K562 (cell line): ENCODE measurements around the gene RDH14. TPM values are rescaled to one million over a fixed set of nuclear protein-coding genes. Genes with fewer than 3 reads are reported as not detected.

ENCODE experiments used
- ATAC-seq: fragments of 200-7000 bp; cut with Tn5 transposase; 3 replicates; pipeline ENCODE4 v1.9.1; 2020; ENCODE audit warnings: moderate library complexity
- BruUV-seq: library from RNA; stranded (reverse); fragments of 400-500 nt; replicated peaks from 2 replicates; lab custom pipeline; 2021; lab: Mats Ljungman, UMichigan
- CTCF ChIA-PET: fragments of 300-600 bp; formaldehyde crosslinking; extraction: SDS; loops from one replicate; lab custom pipeline; 2021; ENCODE audit warnings: low intra/inter-chr PET ratio; lab: Yijun Ruan, JAX
- POLR2A ChIA-PET: fragments of 300-600, 350-650 bp; sonication (Branson Sonifier 250); formaldehyde crosslinking; extraction: SDS; loops from one replicate; lab custom pipeline; 2021; ENCODE audit warnings: antibody characterized with exemption, inconsistent platforms; lab: Yijun Ruan, JAX
- DNase-seq, 4 experiments: peaks; one replicate each; pipeline versions ENCODE4 v3.0.0 to v3.0.0-alpha.2; 2011 to 2018; ENCODE audit warnings: low spot score in 3 of 4, mixed read lengths in 3 of 4; ENCODE audit errors: extremely low read depth in 1 of 4
- FAIRE-seq: peaks from 2 replicates; lab custom pipeline; 2011; peaks lifted over from hg19 to GRCh38; lab: Jason Lieb, UNC
- H2AFZ ChIP-seq: 2 replicates; pipeline ENCODE4 v1.6.0; 2011; ENCODE audit warnings: low read depth, low read length, control low read depth, inconsistent platforms
- H3K27ac ChIP-seq: fragments of 200-600 bp; 3 replicates; pipeline ENCODE4 v1.8.0; 2011; ENCODE audit warnings: low read depth, mild to moderate bottlenecking, control low read depth, inconsistent platforms, low read length, moderate library complexity, mixed read lengths; ENCODE audit errors: extremely low read depth
- H3K27me3 ChIP-seq, 2 experiments: fragments of 300-600 bp in 1 of 2; 2 replicates in 1 of 2; 3 replicates in 1 of 2; pipeline versions ENCODE4 v1.6.0 to v1.8.0; 2011; ENCODE audit warnings: inconsistent platforms in 2 of 2, low read length in 2 of 2, mild to moderate bottlenecking in 1 of 2, mixed read lengths in 1 of 2, moderate library complexity in 1 of 2; ENCODE audit not compliant: control insufficient read depth in 2 of 2, insufficient read depth in 2 of 2
- H3K36me3 ChIP-seq: fragments of 300-600 bp; 3 replicates; pipeline ENCODE4 v1.8.0; 2011; ENCODE audit warnings: mild to moderate bottlenecking, low read length, inconsistent platforms; ENCODE audit not compliant: control insufficient read depth, insufficient read depth
- H3K4me1 ChIP-seq, 2 experiments: fragments of 200-600 bp in 1 of 2; replicated peaks in 1 of 2; 2 replicates in 1 of 2; 3 replicates in 1 of 2; pipeline versions ENCODE4 v1.5.1 to v1.8.0; 2011; ENCODE audit warnings: inconsistent platforms in 2 of 2, low read length in 2 of 2, mild to moderate bottlenecking in 1 of 2, mixed read lengths in 1 of 2, moderate library complexity in 1 of 2; ENCODE audit not compliant: control insufficient read depth in 2 of 2, insufficient read depth in 2 of 2
- H3K4me2 ChIP-seq: 2 replicates; pipeline ENCODE4 v1.6.1; 2011; ENCODE audit warnings: low read length, control low read depth, inconsistent platforms, mixed read lengths; ENCODE audit not compliant: insufficient read depth
- H3K4me3 ChIP-seq: fragments of 200-600 bp; sonication (generic), shearing (Covaris generic); 2 replicates; pipeline ENCODE4 v1.5.1; 2016; ENCODE audit warnings: control low read depth, inconsistent platforms
- H3K79me2 ChIP-seq: fragments of 200-600 bp; 3 replicates; pipeline ENCODE4 v1.8.0; 2011; ENCODE audit warnings: low read length, inconsistent platforms; ENCODE audit not compliant: control insufficient read depth, insufficient read depth
- H3K9ac ChIP-seq, 2 experiments: 2 replicates each; pipeline versions ENCODE4 v1.6.0 to v1.6.1; 2011; ENCODE audit warnings: low read depth in 2 of 2, low read length in 2 of 2, control low read depth in 1 of 2, inconsistent platforms in 1 of 2, mild to moderate bottlenecking in 1 of 2, mixed read lengths in 1 of 2; ENCODE audit not compliant: insufficient read depth in 1 of 2
- H3K9me1 ChIP-seq: one replicate; pipeline ENCODE4 v1.6.0; 2011; ENCODE audit warnings: inconsistent platforms, mild to moderate bottlenecking, low read length, moderate library complexity; ENCODE audit not compliant: control insufficient read depth, insufficient read depth
- H3K9me3 ChIP-seq: replicated peaks from 2 replicates; pipeline ENCODE4 v1.5.1; 2011; ENCODE audit warnings: low read depth, low read length, inconsistent platforms; ENCODE audit not compliant: control insufficient read depth, insufficient read depth
- H4K20me1 ChIP-seq: replicated peaks from 2 replicates; pipeline ENCODE4 v1.6.1; 2011; ENCODE audit warnings: low read length, inconsistent platforms, mixed read lengths; ENCODE audit not compliant: control insufficient read depth, insufficient read depth
- BCL6 ChIP-seq: fragments of 250-450 bp; sonication (Bioruptor Pico); IDR thresholded peaks from 2 replicates; pipeline ENCODE4 v1.4.0; 2020
- KHSRP ChIP-seq: fragments of 450-650 bp; IDR thresholded peaks from 2 replicates; pipeline ENCODE4 v1.6.1; 2017
- KLF1 ChIP-seq: fragments of 450-650 bp; IDR thresholded peaks from 2 replicates; pipeline ENCODE4 v1.6.1; 2016; ENCODE audit warnings: missing genetic modification characterization, missing compliant biosample characterization
- MCM2 ChIP-seq: fragments of 450-650 bp; IDR thresholded peaks from 2 replicates; pipeline ENCODE4 v1.6.1; 2017; ENCODE audit warnings: low read depth, mild to moderate bottlenecking
- NEUROD1 ChIP-seq: fragments of 150-350 bp; IDR thresholded peaks from 2 replicates; pipeline ENCODE4 v1.6.1; 2014; ENCODE audit warnings: borderline replicate concordance, low read length, low read depth; ENCODE audit not compliant: partially characterized antibody
- NFE2L1 ChIP-seq: fragments of 450-650 bp; IDR thresholded peaks from 2 replicates; pipeline ENCODE4 v1.6.1; 2016; ENCODE audit warnings: missing genetic modification characterization, low read depth, mild to moderate bottlenecking, missing compliant biosample characterization, moderate library complexity, borderline replicate concordance
- PHF8 ChIP-seq: fragments of 200-600 bp; sonication (generic); IDR thresholded peaks from 2 replicates; pipeline ENCODE4 v1.6.1; 2012; ENCODE audit warnings: mixed run types, mild to moderate bottlenecking, inconsistent platforms, low read length, moderate library complexity, borderline replicate concordance
- SRSF9 ChIP-seq: fragments of 200-400 bp; formaldehyde crosslinking; IDR thresholded peaks from 2 replicates; pipeline ENCODE4 v1.6.1; 2017; ENCODE audit warnings: low read depth, low read length, borderline replicate concordance
- TAF15 ChIP-seq: fragments of 200-400 bp; formaldehyde crosslinking; IDR thresholded peaks from 2 replicates; pipeline ENCODE4 v1.6.1; 2017; ENCODE audit warnings: mild to moderate bottlenecking, low read depth, low read length, moderate library complexity
- TCFL5 ChIP-seq: fragments of 250-450 bp; sonication (Bioruptor Pico); conservative IDR thresholded peaks from 2 replicates; pipeline ENCODE4 v1.6.1; 2021; ENCODE audit warnings: mild to moderate bottlenecking, moderate library complexity, matching md5 sums
- VEZF1 ChIP-seq: fragments of 200-800 bp; sonication (Bioruptor generic); IDR thresholded peaks from 2 replicates; pipeline ENCODE4 v1.6.1; 2017; ENCODE audit warnings: missing genetic modification characterization, missing compliant biosample characterization
- WGBS: fragments of 100-300 bp; shearing (Covaris generic); methylation state at CpG from one replicate; pipeline ENCODE4 v1.1.6; 2016; ENCODE audit warnings: low coverage, mixed read lengths; ENCODE audit not compliant: insufficient coverage; ENCODE audit errors: missing lambda C conversion rate; 5-methylcytosine and 5-hydroxymethylcytosine counted together
- in situ Hi-C: fragments of 300-500 bp; cut with MboI; formaldehyde crosslinking; loops from 4 replicates; pipeline ENCODE4 v1.15.0; 2018; ENCODE audit warnings: inconsistent platforms, mixed read lengths
- intact Hi-C: fragments of 100-400 bp; cut with micrococcal nuclease; formaldehyde crosslinking; loops from 2 replicates; pipeline ENCODE4 v1.14.2; 2022
- polyA plus RNA-seq, 8 experiments: library from polyadenylated mRNA; depleted of rRNA in 4 of 8; stranded (reverse) in 5 of 8; unstranded in 3 of 8; fragments of >200 nt; fragmentation: Nextera tagmentation in 2 of 8; fragmentation: Illumina TruSeq in 1 of 8; extraction: Ambion mirVana in 2 of 8; extraction: Trizol in 1 of 8; gene quantifications; 2 replicates each; pipeline versions ENCODE4 v1.2.1 to v1.2.3, GENCODE V29; 2011 to 2014; ENCODE audit warnings: inconsistent platforms in 1 of 8, missing spikeins in 1 of 8
- total RNA-seq, 7 experiments: library from RNA; depleted of rRNA in 6 of 7; stranded (reverse); fragments of >200 nt in 6 of 7; fragmentation: Illumina TruSeq in 2 of 7; extraction: Trizol in 2 of 7; gene quantifications; 2 replicates each; pipeline versions ENCODE4 v1.2.1 to v1.2.3, GENCODE V29; 2011 to 2021; ENCODE audit warnings: low replicate concordance in 1 of 7
- TF ChIP-seq, protein P1 (sequence below): fragments of 250-450 bp; sonication (Bioruptor Pico); IDR thresholded peaks from 2 replicates; pipeline ENCODE4 v1.4.0; 2020
- TF ChIP-seq, protein P2 (sequence below): sonication (generic); formaldehyde crosslinking; IDR thresholded peaks from 2 replicates; pipeline ENCODE4 v1.9.0; 2022; ENCODE audit warnings: mild to moderate bottlenecking, missing genetic modification reagents

Gene RDH14
- total and polyA plus RNA-seq, 9 of the 15 experiments (the other 6 are each of a cell fraction or from before 2014, with no cell fraction given), result 6.7 to 26.2 (median 20.9) TPM

DNA sequence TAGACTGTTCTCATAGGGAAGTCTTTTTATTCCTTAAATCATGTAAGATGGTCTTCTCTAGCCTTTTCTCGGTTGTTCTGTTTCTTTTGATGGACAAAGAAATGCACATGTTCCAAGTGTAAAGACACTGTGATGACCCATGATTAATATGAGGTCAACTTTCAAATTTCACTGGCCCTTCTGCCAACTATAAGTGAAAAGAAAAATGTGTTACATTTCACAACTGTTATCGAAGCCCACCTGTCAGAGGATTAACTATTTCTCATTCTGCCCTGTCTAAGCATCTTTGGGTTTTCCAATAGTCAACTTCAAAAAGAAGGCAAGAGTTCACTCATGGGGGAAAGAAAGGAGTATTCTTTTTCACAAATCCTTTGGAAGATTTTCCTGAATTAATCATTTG, 3.3 kb downstream of the RDH14 start:
- POLR2A ChIA-PET, result no interaction called here
- intact Hi-C loops (loop anchor here (10.0 kb wide), 1 partner anchor 1328 kb away; no protein-coding TSS in a partner anchor), in situ Hi-C loops (no loop called here)
- Histone ChIP-seq H3K79me2 (peaks cover 39% of the 10 kb centered on the region), H3K36me3 (peaks cover 11% of the 10 kb centered on the region), H3K4me1 (peaks cover 9 to 20% of the 10 kb centered on the region in 2 experiments; a peak in 3 of 5 replicates), H2AFZ (no peak overlapping the region), H3K4me2 (no peak overlapping the region), H3K4me3 (no peak overlapping the region), H4K20me1 (no peaks in the 10 kb centered on the region), H3K9ac (no peak overlapping the region), H3K9me1 (no peaks in the 10 kb centered on the region), H3K9me3 (no peaks in the 10 kb centered on the region), H3K27me3 (no peaks in the 10 kb centered on the region), H3K27ac (no peak overlapping the region)
- CTCF ChIA-PET, result no interaction called here
- ATAC-seq (no peak), FAIRE-seq (no peak), DNase-seq (no peak)
- WGBS, result 85% methylated on average over 2 of the region's 2 CpGs
- no peak for TF ChIP-seq MCM2
- no peak for TF ChIP-seq PHF8
- TF ChIP-seq, protein P1, sequence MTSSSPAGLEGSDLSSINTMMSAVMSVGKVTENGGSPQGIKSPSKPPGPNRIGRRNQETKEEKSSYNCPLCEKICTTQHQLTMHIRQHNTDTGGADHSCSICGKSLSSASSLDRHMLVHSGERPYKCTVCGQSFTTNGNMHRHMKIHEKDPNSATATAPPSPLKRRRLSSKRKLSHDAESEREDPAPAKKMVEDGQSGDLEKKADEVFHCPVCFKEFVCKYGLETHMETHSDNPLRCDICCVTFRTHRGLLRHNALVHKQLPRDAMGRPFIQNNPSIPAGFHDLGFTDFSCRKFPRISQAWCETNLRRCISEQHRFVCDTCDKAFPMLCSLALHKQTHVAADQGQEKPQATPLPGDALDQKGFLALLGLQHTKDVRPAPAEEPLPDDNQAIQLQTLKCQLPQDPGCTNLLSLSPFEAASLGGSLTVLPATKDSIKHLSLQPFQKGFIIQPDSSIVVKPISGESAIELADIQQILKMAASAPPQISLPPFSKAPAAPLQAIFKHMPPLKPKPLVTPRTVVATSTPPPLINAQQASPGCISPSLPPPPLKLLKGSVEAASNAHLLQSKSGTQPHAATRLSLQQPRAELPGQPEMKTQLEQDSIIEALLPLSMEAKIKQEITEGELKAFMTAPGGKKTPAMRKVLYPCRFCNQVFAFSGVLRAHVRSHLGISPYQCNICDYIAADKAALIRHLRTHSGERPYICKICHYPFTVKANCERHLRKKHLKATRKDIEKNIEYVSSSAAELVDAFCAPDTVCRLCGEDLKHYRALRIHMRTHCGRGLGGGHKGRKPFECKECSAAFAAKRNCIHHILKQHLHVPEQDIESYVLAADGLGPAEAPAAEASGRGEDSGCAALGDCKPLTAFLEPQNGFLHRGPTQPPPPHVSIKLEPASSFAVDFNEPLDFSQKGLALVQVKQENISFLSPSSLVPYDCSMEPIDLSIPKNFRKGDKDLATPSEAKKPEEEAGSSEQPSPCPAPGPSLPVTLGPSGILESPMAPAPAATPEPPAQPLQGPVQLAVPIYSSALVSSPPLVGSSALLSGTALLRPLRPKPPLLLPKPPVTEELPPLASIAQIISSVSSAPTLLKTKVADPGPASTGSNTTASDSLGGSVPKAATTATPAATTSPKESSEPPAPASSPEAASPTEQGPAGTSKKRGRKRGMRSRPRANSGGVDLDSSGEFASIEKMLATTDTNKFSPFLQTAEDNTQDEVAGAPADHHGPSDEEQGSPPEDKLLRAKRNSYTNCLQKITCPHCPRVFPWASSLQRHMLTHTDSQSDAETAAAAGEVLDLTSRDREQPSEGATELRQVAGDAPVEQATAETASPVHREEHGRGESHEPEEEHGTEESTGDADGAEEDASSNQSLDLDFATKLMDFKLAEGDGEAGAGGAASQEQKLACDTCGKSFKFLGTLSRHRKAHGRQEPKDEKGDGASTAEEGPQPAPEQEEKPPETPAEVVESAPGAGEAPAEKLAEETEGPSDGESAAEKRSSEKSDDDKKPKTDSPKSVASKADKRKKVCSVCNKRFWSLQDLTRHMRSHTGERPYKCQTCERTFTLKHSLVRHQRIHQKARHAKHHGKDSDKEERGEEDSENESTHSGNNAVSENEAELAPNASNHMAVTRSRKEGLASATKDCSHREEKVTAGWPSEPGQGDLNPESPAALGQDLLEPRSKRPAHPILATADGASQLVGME, result no peak
- TF ChIP-seq NFE2L1 (tag), result no peak
- no peak for TF ChIP-seq SRSF9
- no peak for TF ChIP-seq TAF15
- TF ChIP-seq, protein P2, sequence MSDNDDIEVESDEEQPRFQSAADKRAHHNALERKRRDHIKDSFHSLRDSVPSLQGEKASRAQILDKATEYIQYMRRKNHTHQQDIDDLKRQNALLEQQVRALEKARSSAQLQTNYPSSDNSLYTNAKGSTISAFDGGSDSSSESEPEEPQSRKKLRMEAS, result no peak
- no peak for TF ChIP-seq NEUROD1
- TF ChIP-seq TCFL5, result no peak
- TF ChIP-seq KHSRP, result no peak
- TF ChIP-seq KLF1 (tag), result no peak
- no peak for TF ChIP-seq VEZF1
- TF ChIP-seq BCL6 (CRISPR knock-in tag), result no peak
- BruUV-seq, result no TSS peak
